C1 segment of cervical spinal cord (tissue), 14 donors: ENCODE results near the gene OR6C74.

Experiments used
- DNase-seq, 14 donors: peaks; one replicate each; lab custom pipeline; 2025; lab: John Stamatoyannopoulos, UW

OR6C74 gene

GRCh38 chr12:55244309-55244708, at the start of gene OR6C74:
OR6C74 (plus strand) TSS chr12:55244609; CDS start chr12:55247288, 2,679 bp downstream.
- no peak for DNase-seq

GRCh38 chr12:55220725-55221124, 23.7 kb upstream of the OR6C74 start, which contains the start of gene OR10A7:
OR10A7 (plus strand) TSS chr12:55221025; CDS start chr12:55221025, 0 bp downstream.
- DNase-seq, result no peak

- DNase-seq, result no peak
Measured at GRCh38 chr12:55226523-55226922, 17.9 kb upstream of the OR6C74 start.

- DNase-seq, result no peak
Measured at GRCh38 chr12:55227643-55228042, 16.8 kb upstream of the OR6C74 start.

- DNase-seq, result no peak
Measured at GRCh38 chr12:55246159-55246558, 1.8 kb downstream of the OR6C74 start.

- no peak for DNase-seq
Measured at GRCh38 chr12:55250944-55251343, 6.5 kb downstream of the OR6C74 start.

- no peak for DNase-seq
Measured at GRCh38 chr12:55253281-55253680, 8.9 kb downstream of the OR6C74 start.

- DNase-seq, result no peak
Measured at GRCh38 chr12:55256831-55257230, 12.4 kb downstream of the OR6C74 start.

- DNase-seq, result no peak
Measured at GRCh38 chr12:55258303-55258702, 13.9 kb downstream of the OR6C74 start.

- DNase-seq, result no peak
Measured at GRCh38 chr12:55280991-55281390, 36.6 kb downstream of the OR6C74 start.

- DNase-seq, result no peak
Measured at GRCh38 chr12:55289999-55290398, 45.6 kb downstream of the OR6C74 start.
